ENCODE data around the gene LRP5.

DNA sequence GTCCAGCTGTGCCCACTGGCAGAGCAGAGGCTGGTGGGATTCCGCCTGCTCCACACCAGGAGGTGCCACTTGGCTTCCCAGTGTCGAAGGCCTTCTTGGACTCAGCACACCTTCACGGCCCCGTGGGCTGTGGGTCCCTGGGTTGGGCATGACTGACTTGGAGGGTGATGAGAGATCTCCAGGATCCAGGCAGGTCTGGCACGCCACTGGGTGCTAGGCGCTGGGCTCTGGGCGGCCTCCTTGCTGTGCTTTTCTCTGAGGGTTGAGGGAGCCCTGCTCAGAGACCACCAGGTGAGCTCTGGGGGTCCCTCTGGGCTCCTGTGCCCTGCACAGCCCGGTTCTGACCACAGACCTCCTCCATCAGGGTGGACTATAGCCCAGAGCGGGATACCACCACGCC, 12.3 kb downstream of the LRP5 start:
- TF ChIP-seq, protein P1, sequence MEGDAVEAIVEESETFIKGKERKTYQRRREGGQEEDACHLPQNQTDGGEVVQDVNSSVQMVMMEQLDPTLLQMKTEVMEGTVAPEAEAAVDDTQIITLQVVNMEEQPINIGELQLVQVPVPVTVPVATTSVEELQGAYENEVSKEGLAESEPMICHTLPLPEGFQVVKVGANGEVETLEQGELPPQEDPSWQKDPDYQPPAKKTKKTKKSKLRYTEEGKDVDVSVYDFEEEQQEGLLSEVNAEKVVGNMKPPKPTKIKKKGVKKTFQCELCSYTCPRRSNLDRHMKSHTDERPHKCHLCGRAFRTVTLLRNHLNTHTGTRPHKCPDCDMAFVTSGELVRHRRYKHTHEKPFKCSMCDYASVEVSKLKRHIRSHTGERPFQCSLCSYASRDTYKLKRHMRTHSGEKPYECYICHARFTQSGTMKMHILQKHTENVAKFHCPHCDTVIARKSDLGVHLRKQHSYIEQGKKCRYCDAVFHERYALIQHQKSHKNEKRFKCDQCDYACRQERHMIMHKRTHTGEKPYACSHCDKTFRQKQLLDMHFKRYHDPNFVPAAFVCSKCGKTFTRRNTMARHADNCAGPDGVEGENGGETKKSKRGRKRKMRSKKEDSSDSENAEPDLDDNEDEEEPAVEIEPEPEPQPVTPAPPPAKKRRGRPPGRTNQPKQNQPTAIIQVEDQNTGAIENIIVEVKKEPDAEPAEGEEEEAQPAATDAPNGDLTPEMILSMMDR (IDR thresholded peaks at IDR 0.05; ENCODE audit: insufficient read depth, low read depth, low read length): no peak
- no peak for TF ChIP-seq EZH2 (IDR thresholded peaks at IDR 0.05; ENCODE audit: insufficient read depth, low read length)

Measured in astrocyte (in vitro differentiated cells and primary cell).